SU-DHL-6 (cell line): ENCODE data around the gene PRKCE.

Experiments used
- H2AFZ ChIP-seq: fragments of 200-600 bp; sonication (generic); 2 replicates; pipeline ENCODE4 v1.6.1; 2014; ENCODE audit warnings: low read depth, mild to moderate bottlenecking, moderate library complexity, mixed read lengths, antibody characterized with exemption, low read length; ENCODE audit not compliant: severe bottlenecking
- H3F3A ChIP-seq: fragments of 200-600 bp; shearing (Covaris generic); 2 replicates; pipeline ENCODE4 v1.6.0; 2016; ENCODE audit warnings: antibody characterized with exemption, mild to moderate bottlenecking; ENCODE audit not compliant: insufficient read depth
- H3K27ac ChIP-seq: fragments of 200-600 bp; sonication (generic); 2 replicates; pipeline ENCODE4 v1.5.1; 2016; ENCODE audit warnings: low read depth, mild to moderate bottlenecking, low read length, moderate library complexity, mixed read lengths
- H3K27me3 ChIP-seq: fragments of 200-600 bp; sonication (generic), shearing (Covaris generic); 2 replicates; pipeline ENCODE4 v1.6.0; 2014; ENCODE audit warnings: mild to moderate bottlenecking, low read length
- H3K36me3 ChIP-seq: fragments of 200-600 bp; sonication (generic); 2 replicates; pipeline ENCODE4 v1.6.1; 2014; ENCODE audit warnings: mild to moderate bottlenecking, low read length, mixed read lengths
- H3K4me2 ChIP-seq: fragments of 300-600, 200-600 bp; shearing (Covaris generic), sonication (generic); 2 replicates; pipeline ENCODE4 v1.6.0; 2014; ENCODE audit warnings: low read length, low read depth, mild to moderate bottlenecking; ENCODE audit not compliant: poor library complexity, severe bottlenecking
- H3K4me3 ChIP-seq: fragments of 200-600 bp; sonication (generic); 2 replicates; pipeline ENCODE4 v1.5.1; 2014; ENCODE audit warnings: antibody characterized with exemption, low read length, mild to moderate bottlenecking, mixed read lengths; ENCODE audit not compliant: insufficient read depth, poor library complexity, severe bottlenecking
- H3K79me2 ChIP-seq: fragments of 200-600 bp; sonication (generic); 2 replicates; pipeline ENCODE4 v1.6.1; 2014; ENCODE audit warnings: mild to moderate bottlenecking, low read length, moderate library complexity; ENCODE audit not compliant: insufficient read depth
- H3K9ac ChIP-seq: fragments of 200-600 bp; sonication (generic); 2 replicates; pipeline ENCODE4 v1.7.0; 2014; ENCODE audit warnings: mild to moderate bottlenecking, low read length
- H3K9me2 ChIP-seq: fragments of 200-600 bp; sonication (generic); replicated peaks from 2 replicates; pipeline ENCODE4 v1.6.1; 2014; ENCODE audit warnings: low read length; ENCODE audit not compliant: insufficient read depth
- H3K9me3 ChIP-seq: fragments of 200-600 bp; sonication (generic); 2 replicates; pipeline ENCODE4 v1.6.1; 2014; ENCODE audit warnings: low read length, mixed read lengths; ENCODE audit not compliant: insufficient read depth
- H4K20me1 ChIP-seq: fragments of 200-600 bp; sonication (generic); 2 replicates; pipeline ENCODE4 v1.6.1; 2014; ENCODE audit warnings: low read depth, mild to moderate bottlenecking, antibody characterized with exemption, low read length, moderate library complexity, mixed read lengths
- CTCF ChIP-seq: fragments of 200-600 bp; sonication (generic); IDR thresholded peaks from one replicate; pipeline ENCODE4 v1.5.1; 2017; ENCODE audit warnings: antibody characterized with exemption, mild to moderate bottlenecking, low read length, moderate library complexity; ENCODE audit not compliant: insufficient read depth, poor library complexity, severe bottlenecking
- EZH2phosphoT487 ChIP-seq: fragments of 200-600 bp; sonication (generic), shearing (Covaris generic); conservative IDR thresholded peaks from 2 replicates; pipeline ENCODE4 v1.6.1; 2018; ENCODE audit warnings: mild to moderate bottlenecking, antibody characterized with exemption, low read length, moderate library complexity, mixed read lengths

PRKCE gene

GRCh38 chr2:46077522-46078107, 426.1 kb downstream of the PRKCE start:
- no peaks in the 10 kb centered on the region for H3K79me2 ChIP-seq
- no peak overlapping the region for H2AFZ ChIP-seq
- H3K27ac ChIP-seq, result no peak overlapping the region
- H3K36me3 ChIP-seq, result no peaks in the 10 kb centered on the region
- H3K9me2 ChIP-seq, result no peaks in the 10 kb centered on the region
- no peaks in the 10 kb centered on the region for H3F3A ChIP-seq
- TF ChIP-seq CTCF, result no peak
- no peak for TF ChIP-seq EZH2phosphoT487
- no peaks in the 10 kb centered on the region for H4K20me1 ChIP-seq
- H3K4me3 ChIP-seq, result no peak overlapping the region
- no peaks in the 10 kb centered on the region for H3K27me3 ChIP-seq
- H3K9me3 ChIP-seq, result no peaks in the 10 kb centered on the region
- no peak overlapping the region for H3K9ac ChIP-seq
- no peak overlapping the region for H3K4me2 ChIP-seq

- no peaks in the 10 kb centered on the region for H3K36me3 ChIP-seq
- H3K4me2 ChIP-seq, result no peak overlapping the region
- H3K4me3 ChIP-seq, result no peak overlapping the region
- no peaks in the 10 kb centered on the region for H3K27me3 ChIP-seq
- H3F3A ChIP-seq, result no peaks in the 10 kb centered on the region
- H3K27ac ChIP-seq, result no peak overlapping the region
- H2AFZ ChIP-seq, result no peak overlapping the region
- H3K9ac ChIP-seq, result no peak overlapping the region
- no peaks in the 10 kb centered on the region for H4K20me1 ChIP-seq
- H3K79me2 ChIP-seq, result no peaks in the 10 kb centered on the region
- H3K9me3 ChIP-seq, result no peaks in the 10 kb centered on the region
- no peaks in the 10 kb centered on the region for H3K9me2 ChIP-seq
- no peak for TF ChIP-seq CTCF
- TF ChIP-seq EZH2phosphoT487, result no peak
These were observed 428.6 kb downstream of the PRKCE start for GRCh38 chr2:46079985-46080560.

- H2AFZ ChIP-seq, result no peak overlapping the region
- H3K9me3 ChIP-seq, result no peaks in the 10 kb centered on the region
- H3K36me3 ChIP-seq, result no peaks in the 10 kb centered on the region
- no peak overlapping the region for H3K4me2 ChIP-seq
- TF ChIP-seq EZH2phosphoT487 (no peak), CTCF (no peak)
- H3K4me3 ChIP-seq, result no peak overlapping the region
- no peaks in the 10 kb centered on the region for H3F3A ChIP-seq
- no peak overlapping the region for H3K27ac ChIP-seq
- H3K79me2 ChIP-seq, result no peaks in the 10 kb centered on the region
- H3K9me2 ChIP-seq, result no peaks in the 10 kb centered on the region
- no peaks in the 10 kb centered on the region for H4K20me1 ChIP-seq
- H3K27me3 ChIP-seq, result no peaks in the 10 kb centered on the region
- H3K9ac ChIP-seq, result no peak overlapping the region
These were observed 431.3 kb downstream of the PRKCE start for GRCh38 chr2:46082531-46083485.
